Ishikawa (cell line): ENCODE measurements around the gene ASB6.

ENCODE experiments used
- CEBPB ChIP-seq: IDR thresholded peaks from 2 replicates; pipeline ENCODE4 v1.6.1; 2012
- CREB1 ChIP-seq: IDR thresholded peaks from 2 replicates; pipeline ENCODE4 v1.6.1; 2012; ENCODE audit warnings: low read depth
- EGR1 ChIP-seq: IDR thresholded peaks from 2 replicates; pipeline ENCODE4 v1.6.1; 2012
- EP300 ChIP-seq: IDR thresholded peaks from 2 replicates; pipeline ENCODE4 v1.6.1; 2012; ENCODE audit warnings: borderline replicate concordance
- FOXM1 ChIP-seq: IDR thresholded peaks from 2 replicates; pipeline ENCODE4 v1.6.1; 2012; ENCODE audit warnings: low read depth, borderline replicate concordance
- MAX ChIP-seq: IDR thresholded peaks from 2 replicates; pipeline ENCODE4 v1.6.1; 2012
- NFIC ChIP-seq: IDR thresholded peaks from 2 replicates; pipeline ENCODE4 v1.6.1; 2012
- RAD21 ChIP-seq: IDR thresholded peaks from 2 replicates; pipeline ENCODE4 v1.6.1; 2012; ENCODE audit warnings: low read depth
- REST ChIP-seq: IDR thresholded peaks from 2 replicates; pipeline ENCODE4 v1.6.1; 2012; ENCODE audit warnings: low read depth, mild to moderate bottlenecking
- TAF1 ChIP-seq: IDR thresholded peaks from 2 replicates; pipeline ENCODE4 v1.6.1; 2012; ENCODE audit warnings: low read depth, mild to moderate bottlenecking
- TCF12 ChIP-seq: IDR thresholded peaks from 2 replicates; pipeline ENCODE4 v1.6.1; 2012; ENCODE audit warnings: low read depth
- TEAD4 ChIP-seq: IDR thresholded peaks from 2 replicates; pipeline ENCODE4 v1.6.1; 2012
- USF1 ChIP-seq: IDR thresholded peaks from 2 replicates; pipeline ENCODE4 v1.6.1; 2012
- YY1 ChIP-seq: IDR thresholded peaks from 2 replicates; pipeline ENCODE4 v1.6.1; 2012; ENCODE audit warnings: low read depth
- ZBTB7A ChIP-seq: IDR thresholded peaks from 2 replicates; pipeline ENCODE4 v1.6.1; 2012; ENCODE audit warnings: low read depth

The ASB6 gene

GRCh38 chr9:129665814-129666520 lies 24.0 kb upstream of the ASB6 start:
- no peak for TF ChIP-seq ZBTB7A
- no peak for TF ChIP-seq TEAD4
- no peak for TF ChIP-seq FOXM1
- no peak for TF ChIP-seq TCF12
- no peak for TF ChIP-seq CEBPB
- no peak for TF ChIP-seq EGR1
- no peak for TF ChIP-seq YY1

- TF ChIP-seq USF1 (no peak), MAX (peak; percentile 74), ZBTB7A (0 out of 2 replicates have a peak, but pooled peaks have one; percentile 76)
Observed at GRCh38 chr9:129665389-129665775, 23.4 kb upstream of the ASB6 start, which contains the start of gene PRRX2. TSS of gene PRRX2 (plus strand) at chr9:129665647. CDS start at chr9:129665868, 221 bp downstream.

GRCh38 chr9:129664746-129665388 lies 22.9 kb upstream of the ASB6 start:
- no peak for TF ChIP-seq EGR1
- no peak for TF ChIP-seq CREB1
- no peak for TF ChIP-seq RAD21
- TF ChIP-seq FOXM1, result no peak
- TF ChIP-seq REST, result no peak
- no peak; the same call in 1 of the 2 replicates for TF ChIP-seq ZBTB7A
- no peak for TF ChIP-seq TAF1
- TF ChIP-seq EP300, result no peak
- TF ChIP-seq TEAD4, result no peak
- TF ChIP-seq CEBPB, result no peak
- TF ChIP-seq YY1, result no peak
- TF ChIP-seq MAX, result no peak

- no peak for TF ChIP-seq EGR1
- TF ChIP-seq USF1, result no peak
- TF ChIP-seq NFIC, result no peak
- TF ChIP-seq REST, result no peak
- no peak for TF ChIP-seq EP300
- no peak for TF ChIP-seq FOXM1
- TF ChIP-seq ZBTB7A, result no peak
- no peak for TF ChIP-seq TCF12
- TF ChIP-seq YY1, result no peak
- TF ChIP-seq TAF1, result no peak
- no peak for TF ChIP-seq TEAD4
- TF ChIP-seq CREB1, result no peak
- no peak for TF ChIP-seq CEBPB
- TF ChIP-seq RAD21, result no peak
- TF ChIP-seq MAX, result no peak
Observed at GRCh38 chr9:129661029-129661428, 19.1 kb upstream of the ASB6 start.

GRCh38 chr9:129656795-129657390 lies 14.9 kb upstream of the ASB6 start:
- no peak for TF ChIP-seq EGR1
- no peak for TF ChIP-seq NFIC
- no peak for TF ChIP-seq FOXM1
- no peak for TF ChIP-seq ZBTB7A
- TF ChIP-seq REST, result no peak
- TF ChIP-seq MAX, result no peak
- no peak for TF ChIP-seq TCF12
- no peak for TF ChIP-seq TAF1
- TF ChIP-seq USF1, result no peak
- TF ChIP-seq CREB1, result no peak
- no peak for TF ChIP-seq YY1
- no peak for TF ChIP-seq EP300
